T-helper 22 cell (primary cell): Measurements from ENCODE around the gene ICA1L.
A peak's percentile ranks its signal among the peaks of the same experiment; 100 is the strongest.
"Not testable (repeated sequence)": the region's sequence is repeated elsewhere in the genome, so short reads cannot be mapped to it uniquely, and the experiment has no call there.

Experiments
- DNase-seq: peaks from one replicate; pipeline ENCODE4 v3.0.0-alpha.2; 2020; ENCODE audit warnings: low read depth

Gene ICA1L

DNA sequence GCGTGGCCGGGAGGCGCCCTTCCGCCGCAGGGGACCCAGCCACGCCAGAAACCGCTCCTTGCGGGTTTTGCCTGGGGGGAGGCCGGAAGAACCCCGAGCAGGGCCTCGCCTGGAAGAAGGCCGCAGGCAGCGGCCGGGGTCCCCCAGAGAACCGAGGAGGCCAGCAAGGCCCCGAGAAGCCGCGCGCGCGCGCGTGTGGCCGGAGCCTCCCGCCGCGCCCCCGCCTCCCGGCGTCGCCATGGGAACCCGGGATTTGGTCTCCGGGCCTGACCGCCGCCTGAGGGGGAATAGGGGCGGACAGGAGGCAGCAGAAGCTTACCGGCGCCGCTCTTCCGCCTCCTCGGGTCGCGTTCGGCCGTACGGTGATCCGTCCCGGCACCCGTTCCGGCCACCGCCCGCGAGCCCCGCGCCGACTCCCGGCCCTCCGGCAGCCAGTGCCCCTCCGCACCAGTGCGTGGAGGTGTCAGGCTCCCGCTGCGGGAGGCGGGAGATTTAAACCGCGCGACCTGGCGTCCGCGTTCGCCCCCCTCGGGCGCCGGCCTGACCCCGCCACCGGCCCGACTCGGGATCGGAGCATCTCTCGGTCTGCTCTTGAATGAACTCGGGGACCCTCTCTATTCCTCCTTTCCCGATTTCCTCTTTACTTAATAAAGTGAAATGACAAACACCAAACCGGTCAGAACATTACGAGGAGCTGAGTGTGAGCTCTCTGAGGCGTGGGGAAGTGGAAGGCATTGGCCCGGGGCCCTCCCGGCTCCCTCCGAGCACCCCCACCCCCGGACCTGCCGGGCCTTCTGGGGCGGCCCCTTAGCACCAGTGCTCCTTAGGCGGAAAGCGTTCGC is at the start of gene ICA1L:
TSS of gene ICA1L (minus strand) at position 467 of the 842 bp plus-strand sequence. CDS start 42,757 bp downstream, outside the sequence.
- DNase-seq = peak; percentile 12

DNA sequence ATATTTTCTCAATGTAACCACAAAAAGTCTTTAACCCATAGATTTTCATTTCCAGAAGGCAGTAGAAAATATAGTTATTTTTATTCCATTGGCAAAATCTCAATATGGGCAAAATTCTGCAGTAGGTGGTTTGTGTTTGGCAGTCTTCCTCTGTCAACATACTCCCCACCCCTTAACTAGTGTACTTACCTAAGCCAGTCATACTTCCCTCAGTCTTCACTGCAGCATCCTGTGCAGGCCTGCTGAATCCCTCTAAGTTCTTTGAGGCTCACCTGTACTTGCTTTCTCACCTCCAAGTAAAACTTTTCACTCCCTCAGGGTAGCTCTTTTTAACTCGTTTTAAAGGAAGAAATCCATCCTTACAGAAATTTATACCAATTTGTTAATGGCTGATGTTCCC is 47.3 kb upstream of the ICA1L start:
- DNase-seq = no peak

DNA sequence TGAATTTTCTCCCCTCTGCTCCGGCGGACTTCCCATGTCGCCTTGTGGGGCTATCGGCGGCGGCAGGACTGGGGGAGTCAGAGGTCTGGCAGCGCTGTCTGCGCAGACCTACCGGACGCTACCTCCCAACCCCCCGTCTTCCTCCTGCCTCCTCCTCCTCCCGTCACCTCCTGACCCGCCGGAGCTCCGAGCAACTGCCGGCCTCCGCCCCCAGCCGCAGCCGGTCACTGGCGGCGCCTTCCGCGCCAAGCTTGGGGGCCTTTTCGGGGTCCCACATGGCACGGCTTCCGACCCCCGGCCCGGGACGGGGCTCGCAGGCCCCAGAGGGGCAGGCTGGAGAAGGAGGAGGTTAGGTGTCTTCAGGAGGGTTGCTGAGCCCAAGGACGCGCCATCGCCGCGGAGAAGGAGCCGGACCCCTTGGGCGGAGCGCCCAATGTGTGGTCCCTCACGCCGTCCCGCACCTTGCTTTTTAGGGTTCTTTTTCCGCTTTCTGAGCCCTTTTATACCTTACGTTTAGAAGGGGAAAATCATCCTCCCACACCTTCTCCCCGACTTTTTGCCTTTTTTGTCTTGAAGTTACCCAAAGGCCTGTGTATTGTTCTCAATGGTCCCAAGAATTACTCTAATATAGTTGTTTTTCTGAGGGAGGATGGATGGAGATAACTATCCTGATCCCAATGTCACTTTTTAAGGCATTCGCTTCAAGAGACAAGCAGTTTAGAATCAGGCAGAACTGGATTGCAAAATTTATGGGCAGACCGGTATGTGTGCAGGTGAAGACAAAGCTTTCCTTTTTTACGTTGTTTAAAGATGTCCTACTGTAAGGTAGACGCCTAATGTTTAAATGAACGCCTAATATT is 41.0 kb upstream of the ICA1L start:
- not testable (repeated sequence) for DNase-seq

DNA sequence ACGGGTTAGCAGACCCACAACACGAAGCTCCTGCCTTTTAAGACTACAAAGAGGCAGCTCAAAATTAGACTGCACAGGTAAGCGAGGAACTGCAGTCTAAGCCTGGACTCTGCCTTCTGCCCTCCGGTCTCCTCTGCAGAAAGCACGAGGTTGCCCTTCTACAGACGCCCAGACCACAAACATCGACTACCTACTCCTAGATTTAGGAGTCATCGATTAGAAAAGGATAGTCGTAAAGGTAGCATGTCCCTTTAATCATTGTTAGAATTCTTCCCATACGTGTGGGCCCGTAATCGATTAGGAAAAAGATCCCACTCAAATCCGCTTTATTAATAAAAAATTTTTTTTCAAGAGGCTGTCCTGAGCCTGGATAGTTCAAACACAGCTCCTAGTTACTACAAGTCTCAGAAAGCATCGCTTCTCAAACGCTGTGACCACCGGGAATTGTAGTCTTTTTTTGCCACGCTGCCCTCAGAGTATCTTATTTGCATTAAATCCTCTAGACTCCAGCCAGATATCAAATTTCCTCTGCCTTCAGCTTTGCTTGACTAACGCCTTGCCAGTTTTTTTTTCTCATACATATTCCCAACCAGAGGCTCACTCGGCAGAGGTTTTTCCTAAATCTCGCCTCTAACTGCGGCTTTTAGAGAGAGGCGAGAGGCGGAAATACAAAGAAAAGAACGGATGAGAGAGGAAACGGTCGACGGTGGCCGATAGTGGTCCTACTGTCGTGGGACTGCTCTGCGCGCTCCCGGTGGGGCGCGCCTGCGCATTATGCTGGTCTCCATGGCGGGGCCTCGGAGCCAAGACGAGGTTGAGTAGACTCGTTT is 40.2 kb upstream of the ICA1L start, which contains the start of the genes CARF and WDR12:
TSS of gene CARF (plus strand) at position 764 of the 830 bp plus-strand sequence. CDS start 29,628 bp downstream, outside the sequence.
TSS of gene WDR12 (minus strand) at position 162 of the 830 bp plus-strand sequence. CDS start 197 bp downstream, outside the sequence.
- DNase-seq = peak; percentile 86

DNA sequence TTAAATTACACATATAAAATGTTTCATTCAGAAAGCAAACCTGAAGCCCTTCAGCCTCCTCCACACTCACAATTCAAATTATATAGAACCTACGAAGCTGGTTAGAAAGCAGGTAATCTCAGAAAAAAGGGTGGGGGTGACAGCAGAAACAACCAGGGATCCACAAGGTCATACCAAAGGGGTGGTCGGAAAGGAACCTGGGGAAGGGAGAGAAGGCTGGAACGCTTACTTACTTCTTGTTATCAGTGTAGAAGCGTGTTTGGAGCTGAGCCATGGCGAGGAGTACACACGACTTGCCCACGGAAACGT is 39.6 kb upstream of the ICA1L start:
- DNase-seq = no peak

DNA sequence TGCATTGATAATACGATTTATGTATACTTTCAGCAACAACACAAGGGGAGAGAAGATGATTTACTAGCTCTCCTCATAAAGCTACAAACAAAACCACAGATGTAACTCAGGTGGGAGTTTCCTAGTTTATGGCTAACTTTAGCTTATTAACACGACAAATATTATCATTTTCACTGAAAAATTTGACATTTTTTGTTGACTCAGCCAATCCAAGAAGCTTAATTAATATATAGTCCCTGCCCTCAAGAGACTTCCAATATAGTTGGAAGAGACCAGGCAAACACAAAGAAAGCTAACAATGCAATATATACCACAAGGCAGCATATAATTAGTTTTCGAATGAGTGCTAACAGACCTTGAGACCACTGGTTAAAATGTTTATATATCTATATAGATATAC is 39.1 kb upstream of the ICA1L start:
- no peak for DNase-seq

DNA sequence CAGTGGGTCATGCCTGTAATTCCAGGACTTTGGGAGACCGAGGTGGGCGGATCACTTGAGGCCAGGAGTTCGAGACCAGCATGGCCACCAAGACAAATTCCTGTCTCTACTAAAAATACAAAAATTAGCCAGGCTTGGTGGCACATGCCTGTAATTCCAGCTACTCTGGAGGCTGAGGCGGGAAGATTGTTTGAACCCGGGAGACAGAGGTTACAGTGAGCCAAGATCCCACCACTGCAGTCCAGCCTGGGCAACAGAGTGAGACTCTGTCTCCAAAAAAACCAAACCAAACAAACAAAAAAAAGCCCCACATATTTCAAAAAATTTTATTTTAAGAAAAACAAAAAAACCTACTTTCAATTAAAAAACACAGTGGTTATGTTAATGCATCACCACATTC is 38.7 kb upstream of the ICA1L start:
- DNase-seq = not testable (repeated sequence)

DNA sequence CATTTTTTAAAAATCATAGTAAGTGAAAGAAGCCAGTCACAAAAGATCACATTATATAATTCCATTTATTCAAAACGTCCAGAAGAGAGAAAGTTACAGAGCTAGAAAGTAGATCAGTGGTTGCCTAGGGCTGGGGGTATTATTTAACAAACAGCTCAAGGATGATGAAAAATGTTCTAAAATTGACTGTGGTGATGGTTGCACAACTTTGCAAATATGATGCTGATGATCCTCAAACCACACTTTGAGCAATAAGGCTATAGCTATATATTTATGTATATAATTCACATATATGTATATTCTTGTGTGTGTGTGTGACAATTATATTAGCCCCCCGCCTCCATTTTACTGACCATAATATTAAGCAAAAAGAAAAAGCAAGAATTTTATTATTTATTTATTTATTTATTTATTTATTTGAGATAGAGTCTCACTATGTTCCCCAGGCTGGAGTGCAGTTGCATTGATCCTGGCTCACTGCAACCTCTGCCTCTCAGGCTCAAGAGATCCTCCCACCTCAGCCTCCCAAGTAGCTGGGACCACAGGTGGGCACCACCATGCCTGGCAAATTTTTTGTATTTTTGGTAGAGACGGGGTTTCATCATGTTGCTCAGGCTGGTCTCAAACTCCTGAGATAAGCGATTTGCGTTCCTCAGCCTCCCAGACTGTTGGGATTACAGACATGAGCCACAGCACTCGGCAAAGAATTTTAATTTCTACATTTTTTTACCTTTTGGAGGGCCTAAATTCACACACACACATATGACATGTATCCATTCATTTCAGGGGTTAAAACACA is 38.0 kb upstream of the ICA1L start:
- DNase-seq = no peak

DNA sequence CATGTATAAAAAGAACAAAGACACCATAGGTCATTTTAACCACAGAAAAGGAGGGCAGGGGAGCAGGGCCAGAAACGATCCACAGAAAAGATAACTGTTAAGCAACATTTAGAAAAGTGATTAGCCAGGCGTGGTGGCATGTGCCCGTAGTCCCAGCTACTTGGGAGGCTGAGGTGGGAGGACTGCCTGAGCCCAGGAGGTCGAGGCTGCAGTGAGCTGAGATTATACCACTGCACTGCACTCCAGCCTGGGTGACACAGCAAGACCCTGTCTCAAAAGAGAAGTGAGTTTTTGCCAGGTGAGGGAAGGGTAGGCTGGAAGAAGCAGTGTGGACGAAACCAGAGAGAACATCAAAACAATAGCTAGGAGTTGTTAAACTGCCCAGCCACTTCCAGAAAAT is 36.6 kb upstream of the ICA1L start:
- no peak for DNase-seq

DNA sequence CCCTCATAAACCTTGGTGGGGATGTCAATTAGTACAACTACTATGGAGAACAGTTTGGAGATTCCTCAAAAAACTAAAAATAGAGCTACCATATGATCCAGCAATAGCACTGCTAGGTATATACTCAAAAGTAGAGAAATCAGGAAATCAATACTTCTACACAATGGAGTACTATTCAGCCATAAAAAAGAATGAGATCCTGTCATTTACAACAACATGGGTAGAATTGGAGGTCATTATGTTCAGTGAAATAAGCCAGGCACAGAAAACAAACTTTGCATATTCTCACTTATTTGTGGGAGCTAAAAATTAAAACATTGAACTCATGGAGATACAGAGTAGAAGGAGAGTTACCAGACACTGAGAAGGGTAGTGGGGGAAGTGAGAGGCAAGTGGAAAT is 33.9 kb upstream of the ICA1L start:
- not testable (repeated sequence) for DNase-seq

DNA sequence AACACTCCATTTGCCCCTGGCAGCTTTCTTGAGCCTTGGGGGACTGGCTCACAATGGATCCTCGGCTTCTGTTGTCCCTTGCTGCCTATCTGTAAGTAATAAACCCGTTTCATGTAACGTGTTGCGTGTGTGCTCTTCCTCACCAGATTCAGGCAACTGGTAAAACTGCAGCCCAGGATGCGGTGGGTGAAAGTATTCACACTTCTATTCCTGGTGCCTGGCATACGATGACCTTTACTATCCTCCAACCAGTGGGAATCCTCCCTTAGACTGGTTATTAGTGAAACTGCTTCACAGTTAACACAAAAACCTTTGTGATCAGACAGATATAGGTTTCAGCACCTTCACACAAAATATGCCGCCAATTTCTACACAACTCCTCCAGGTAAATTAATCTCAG is 13.6 kb upstream of the ICA1L start:
- no peak for DNase-seq

DNA sequence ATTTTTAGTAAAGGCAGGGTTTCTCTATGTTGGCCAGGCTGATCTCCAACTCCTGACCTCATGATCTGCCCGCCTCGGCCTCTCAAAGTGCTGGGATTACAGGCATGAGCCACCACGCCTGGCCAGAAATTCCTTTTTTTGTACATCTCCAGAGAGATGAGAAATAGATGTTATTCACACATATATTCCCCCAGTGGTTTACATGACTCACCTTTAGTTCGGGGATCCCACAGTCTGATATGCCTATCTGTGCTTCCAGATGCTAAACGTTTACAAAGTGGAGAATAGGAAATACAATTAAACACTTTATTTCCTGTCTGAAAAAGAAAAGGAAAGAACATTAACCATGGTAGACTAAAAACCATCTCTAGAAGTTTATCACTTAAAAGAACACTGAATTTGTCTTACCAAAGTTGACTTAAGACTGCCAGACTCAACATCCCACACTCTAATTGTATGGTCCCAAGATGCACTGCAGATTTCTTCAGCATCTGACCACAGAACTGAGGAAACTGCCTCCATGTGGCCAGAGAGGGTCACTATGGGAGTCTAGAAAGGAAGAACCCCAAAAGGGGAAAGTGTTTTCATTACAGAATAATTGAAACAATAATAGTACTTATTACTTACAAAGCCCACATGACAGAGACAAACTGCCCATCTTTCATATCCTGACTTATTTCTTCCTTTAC is 12.6 kb upstream of the ICA1L start:
- no peak for DNase-seq

DNA sequence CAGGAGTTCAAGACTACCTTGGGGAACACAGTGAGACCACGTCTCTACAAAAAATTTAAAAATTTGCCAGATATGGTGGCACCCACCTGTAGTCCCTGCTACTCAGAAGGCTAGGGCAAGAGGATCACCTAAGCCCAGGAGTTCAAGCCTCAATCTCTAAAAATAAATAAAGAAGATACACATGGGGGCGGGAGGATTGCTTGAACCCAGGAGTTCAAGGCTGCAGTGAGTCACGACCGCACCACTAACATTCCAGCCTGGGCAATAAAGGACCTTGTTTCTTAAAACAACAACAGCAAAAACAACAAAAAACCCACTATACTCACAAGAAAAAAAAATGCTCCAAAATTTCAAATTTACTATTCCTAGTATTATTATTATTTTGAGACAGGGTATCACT is 10.0 kb upstream of the ICA1L start:
- no peak for DNase-seq

DNA sequence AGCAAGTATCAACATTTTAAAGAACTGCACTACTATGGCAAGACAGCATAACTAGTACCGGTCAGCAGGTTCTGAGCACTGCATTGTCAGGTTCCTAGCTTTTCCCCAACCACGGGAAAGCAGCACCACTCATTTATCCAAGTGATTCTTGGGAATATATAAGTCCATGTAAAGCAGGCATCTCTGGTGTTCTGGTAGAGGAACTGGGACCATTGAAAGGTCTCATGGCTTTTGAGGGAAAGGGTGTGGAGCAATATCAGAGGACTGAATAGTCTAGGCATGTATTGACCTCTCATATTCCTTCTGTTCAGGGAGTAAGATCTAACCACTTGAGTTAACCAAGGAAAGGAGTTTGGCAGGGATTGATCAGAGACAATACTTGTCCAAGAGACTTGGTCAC is 6.1 kb upstream of the ICA1L start:
- DNase-seq = no peak

DNA sequence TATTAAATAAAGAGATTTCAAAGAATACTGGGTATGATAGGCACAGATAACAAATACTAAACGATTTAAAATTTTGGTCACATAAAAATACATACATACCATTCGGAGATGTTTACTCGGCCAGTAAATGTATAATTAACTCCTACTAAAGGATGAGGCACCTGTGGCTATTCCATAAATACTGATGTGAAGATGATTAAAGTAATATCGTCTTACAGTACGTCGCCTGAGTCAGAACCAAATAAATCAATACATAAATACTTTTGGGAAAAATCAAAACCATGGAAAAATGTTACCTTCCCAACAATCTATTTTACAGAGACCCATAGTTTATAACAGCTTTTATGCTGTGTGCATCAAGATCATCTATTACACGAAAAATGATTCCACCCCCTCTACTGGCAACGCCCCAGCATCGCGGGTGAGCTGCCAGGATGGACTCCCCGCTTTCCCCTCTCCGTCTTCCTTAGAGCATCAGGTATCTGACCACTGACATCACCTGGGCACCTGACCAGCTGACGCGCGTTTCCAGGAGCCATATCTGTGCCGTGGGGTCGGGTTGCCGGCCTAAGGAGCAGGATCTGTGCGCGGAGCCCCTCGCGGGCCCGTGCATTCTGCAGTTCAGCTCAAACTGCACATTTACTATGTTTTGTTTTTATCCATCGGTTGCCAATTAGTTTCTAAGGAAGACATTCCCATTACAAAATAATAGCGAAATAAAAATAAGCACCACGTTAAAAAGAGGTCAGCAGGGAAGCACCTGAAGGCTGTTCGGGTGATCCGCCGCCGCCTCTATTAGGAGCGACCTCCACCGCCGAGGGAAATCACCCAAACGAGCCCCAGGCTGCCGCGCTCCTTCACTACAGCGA is 901 bp downstream of the ICA1L start:
- DNase-seq = peak; percentile 9

DNA sequence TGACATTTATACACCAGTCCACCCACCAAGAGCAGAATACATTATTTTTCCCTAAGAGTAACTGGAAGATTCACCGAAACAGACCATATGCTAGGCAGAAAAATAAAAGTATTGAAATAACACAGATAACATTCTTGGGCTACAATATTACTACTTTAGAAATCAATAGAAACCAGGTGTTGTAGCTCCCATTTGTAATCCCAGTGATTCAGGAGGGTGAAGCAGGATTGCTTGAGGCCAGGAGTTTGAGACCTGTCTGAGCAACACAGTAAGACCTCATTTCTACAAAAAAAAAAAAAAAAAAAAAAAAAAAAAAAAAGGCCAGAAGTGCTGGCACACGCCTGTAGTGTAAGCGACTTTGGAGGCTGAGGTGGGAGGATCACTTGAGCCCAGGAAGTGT is 9.6 kb downstream of the ICA1L start:
- no peak for DNase-seq

DNA sequence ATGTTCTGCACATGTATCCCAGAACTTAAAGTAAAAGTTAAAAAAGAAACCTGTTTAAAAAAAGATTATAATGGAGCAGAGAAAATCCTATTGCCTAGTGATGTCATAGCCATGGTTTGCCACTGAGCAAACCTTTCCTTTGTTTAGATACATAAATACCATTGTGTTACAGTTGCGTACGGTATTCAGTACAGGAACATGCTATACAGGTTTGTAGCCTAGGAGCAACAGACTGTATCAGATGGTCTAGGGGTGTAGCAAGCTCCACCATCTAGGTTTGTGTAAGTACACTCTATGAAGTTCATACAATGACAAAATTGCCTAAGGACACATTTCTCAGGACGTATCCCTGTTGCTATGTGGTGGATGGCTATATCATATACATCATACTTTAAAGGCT is 13.0 kb downstream of the ICA1L start:
- no peak for DNase-seq

DNA sequence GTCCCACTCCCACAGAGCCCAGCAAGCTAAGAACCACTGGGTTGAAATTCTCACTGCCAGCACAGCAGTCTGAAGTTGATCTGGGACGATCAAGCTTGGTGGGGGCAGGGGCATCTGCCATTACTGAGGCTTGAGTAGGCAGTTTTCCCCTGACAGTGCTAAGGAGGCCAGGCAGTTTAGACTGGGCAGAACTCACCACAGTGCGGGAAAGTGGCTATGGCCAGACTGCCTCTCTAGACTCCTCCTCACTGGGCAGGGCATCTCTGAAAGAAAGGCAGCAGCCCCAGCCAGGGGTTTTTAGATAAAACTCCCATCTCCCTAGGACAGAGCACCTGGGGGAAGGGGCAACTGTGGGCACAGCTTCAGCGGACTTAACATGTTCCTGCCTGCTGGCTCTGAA is 22.2 kb downstream of the ICA1L start:
- DNase-seq = not testable (repeated sequence)

DNA sequence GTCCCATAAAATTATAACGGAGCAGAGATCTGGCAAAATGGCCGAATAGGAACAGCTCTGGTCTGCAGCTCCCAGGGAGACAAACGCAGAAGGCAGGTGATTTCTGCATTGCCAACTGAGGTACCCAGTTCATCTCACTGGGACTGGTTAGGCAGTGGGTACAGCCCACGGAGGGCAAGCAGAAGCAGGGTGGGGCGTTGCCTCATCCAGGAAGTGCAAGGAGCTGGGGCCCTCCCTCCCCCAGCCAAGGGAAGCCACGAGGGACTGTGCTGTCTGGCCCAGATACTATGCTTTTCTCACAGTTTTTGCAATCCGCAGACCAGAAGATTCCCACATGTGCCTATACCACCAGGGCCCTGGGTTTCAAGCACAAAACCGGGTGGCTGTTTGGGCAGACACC is 22.8 kb downstream of the ICA1L start:
- no peak for DNase-seq
